ENCODE data around the gene WDR81. TPM values are rescaled to one million over a fixed set of nuclear protein-coding genes. Genes with fewer than 3 reads are reported as not detected.

The WDR81 gene
- total RNA-seq, 1 experiment from 2014 or later = 17.3 TPM

DNA sequence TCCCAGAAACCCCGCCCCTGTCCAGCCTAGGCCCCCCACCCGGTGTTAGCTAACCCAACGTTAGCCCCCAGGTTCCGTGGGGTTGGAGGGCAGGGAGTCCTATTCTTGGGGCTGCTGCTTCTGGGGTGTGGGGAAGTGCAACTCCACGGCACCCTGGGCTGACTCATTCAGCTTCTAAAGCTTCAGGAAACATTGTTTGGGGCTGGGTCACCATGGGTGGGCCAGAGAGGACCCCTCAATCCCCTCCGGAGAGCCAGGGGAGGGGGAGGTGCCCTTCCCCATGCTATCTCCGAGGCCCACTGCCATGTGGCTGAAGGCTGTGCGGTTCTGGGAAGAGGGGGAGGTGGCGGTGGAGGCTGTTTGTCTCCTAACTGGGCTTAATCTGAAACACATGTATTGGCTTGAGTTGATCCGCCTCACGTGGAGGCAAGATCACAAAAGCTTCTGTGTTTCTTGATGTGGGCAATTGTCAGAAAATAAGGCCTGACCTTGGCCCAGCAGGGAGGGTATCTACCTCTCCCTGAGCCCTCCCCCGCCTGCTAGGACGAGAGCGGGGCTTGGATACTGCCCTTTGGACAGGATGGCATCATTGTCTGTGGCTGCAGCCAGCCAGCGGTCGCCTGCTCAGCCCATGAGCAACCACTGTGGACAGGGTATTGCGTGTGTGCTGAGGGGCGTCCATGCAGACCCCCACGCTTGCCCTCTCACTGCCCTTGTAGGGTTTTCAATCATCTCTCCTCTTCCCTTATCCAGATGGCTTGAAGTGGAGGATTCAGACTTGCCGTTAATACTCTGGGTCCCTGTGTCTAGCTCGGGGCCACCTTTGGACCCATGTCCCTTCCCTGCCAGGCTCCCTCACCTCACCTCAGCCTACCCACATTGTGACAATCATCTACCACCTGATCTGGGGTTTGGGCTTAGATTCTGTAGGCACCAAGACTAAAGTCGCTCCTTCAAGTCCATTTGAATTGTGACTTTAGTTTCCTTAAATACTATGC is 38.7 kb downstream of the WDR81 start:
- no peaks in the 10 kb centered on the region for H3K9me3 ChIP-seq (ENCODE audit: control insufficient read depth in 1 of 2, insufficient read depth in 1 of 2, low read depth in 1 of 2, low read length in 2 of 2)
- H2AFZ ChIP-seq (ENCODE audit: low read depth, low read length, poor library complexity, severe bottlenecking) = no peak overlapping the region
- no peaks in the 10 kb centered on the region for H3K79me2 ChIP-seq (ENCODE audit: insufficient read depth, low read length)
- no peaks in the 10 kb centered on the region for H4K20me1 ChIP-seq (ENCODE audit: insufficient read depth)
- DNase-seq (ENCODE audit: low read depth, low spot score) (no peak), ATAC-seq (no peak; the same call in 1 of the 2 replicates)
- H3K9ac ChIP-seq (ENCODE audit: low read length) = no peak overlapping the region
- H3K27ac ChIP-seq (ENCODE audit: low read depth, low read length) = no peak overlapping the region
- H3K9me2 ChIP-seq (ENCODE audit: insufficient read depth) = no peaks in the 10 kb centered on the region
- RAD21 ChIA-PET (ENCODE audit: low non-redundant PET in 1 of 2, low total read pairs in 2 of 2, uncharacterized antibody in 2 of 2, unreplicated experiment in 2 of 2) = no interaction called here
- intact Hi-C loops (cut with micrococcal nuclease) = no loop called here
- H3K4me1 ChIP-seq (ENCODE audit: control insufficient read depth in 1 of 2, insufficient read depth in 2 of 2, low read length in 2 of 2) = peaks cover 2 to 16% of the 10 kb centered on the region in 2 experiments; a peak in 3 of 4 replicates
- BruUV-seq (replicated peaks) = no TSS peak
- H3K27me3 ChIP-seq (ENCODE audit: insufficient read depth, low read length) = no peaks in the 10 kb centered on the region
- no peak overlapping the region for H3K4me3 ChIP-seq (replicated peaks in 1 of 2; ENCODE audit: low read depth in 1 of 2, low read length in 2 of 2)
- CTCF ChIA-PET = interaction anchor here (0.9 kb wide), 1 partner anchor 42 kb away, joined by 3 read pairs; no protein-coding TSS in a partner anchor
- no peak for TF ChIP-seq ZFX (IDR thresholded peaks at IDR 0.05)
- no peak for TF ChIP-seq EGR1 (IDR thresholded peaks at IDR 0.05; ENCODE audit: low read depth)
- no peak for TF ChIP-seq ELF1 (IDR thresholded peaks at IDR 0.05; ENCODE audit: borderline replicate concordance, low read depth)
- TF ChIP-seq, protein P1, sequence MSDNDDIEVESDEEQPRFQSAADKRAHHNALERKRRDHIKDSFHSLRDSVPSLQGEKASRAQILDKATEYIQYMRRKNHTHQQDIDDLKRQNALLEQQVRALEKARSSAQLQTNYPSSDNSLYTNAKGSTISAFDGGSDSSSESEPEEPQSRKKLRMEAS (IDR thresholded peaks at IDR 0.05) = no peak
- no peak for TF ChIP-seq SRF (IDR thresholded peaks at IDR 0.05; ENCODE audit: low read depth)
- no peak for TF ChIP-seq ZNF274 (IDR thresholded peaks at IDR 0.05; ENCODE audit: low read depth, low read length)
- TF ChIP-seq CEBPB (IDR thresholded peaks at IDR 0.05; ENCODE audit: low read depth) = no peak
- POLR2A ChIA-PET = no interaction called here
- no peaks in the 10 kb centered on the region for H3K36me3 ChIP-seq (ENCODE audit: control insufficient read depth in 1 of 2, insufficient read depth in 2 of 2, low read length in 2 of 2)
- H3K4me2 ChIP-seq (ENCODE audit: low read length) = no peak overlapping the region

- no peaks in the 10 kb centered on the region for H3K79me2 ChIP-seq (ENCODE audit: insufficient read depth, low read length)
- no peak overlapping the region for H2AFZ ChIP-seq (ENCODE audit: low read depth, low read length, poor library complexity, severe bottlenecking)
- no TSS peak for BruUV-seq (replicated peaks)
- no peaks in the 10 kb centered on the region for H3K36me3 ChIP-seq (ENCODE audit: control insufficient read depth in 1 of 2, insufficient read depth in 2 of 2, low read length in 2 of 2)
- RAD21 ChIA-PET (ENCODE audit: low non-redundant PET in 1 of 2, low total read pairs in 2 of 2, uncharacterized antibody in 2 of 2, unreplicated experiment in 2 of 2) = interaction anchor here in 1 of 2 experiments (0.7 kb wide), 1 partner anchor 115 kb away, joined by 4 read pairs; no protein-coding TSS in a partner anchor
- ATAC-seq (no peak), DNase-seq (ENCODE audit: low read depth, low spot score) (no peak)
- peaks cover 2 to 16% of the 10 kb centered on the region in 2 experiments; a peak in 3 of 4 replicates for H3K4me1 ChIP-seq (ENCODE audit: control insufficient read depth in 1 of 2, insufficient read depth in 2 of 2, low read length in 2 of 2)
- H3K27ac ChIP-seq (ENCODE audit: low read depth, low read length) = no peak overlapping the region
- no peaks in the 10 kb centered on the region for H3K9me3 ChIP-seq (ENCODE audit: control insufficient read depth in 1 of 2, insufficient read depth in 1 of 2, low read depth in 1 of 2, low read length in 2 of 2)
- POLR2A ChIA-PET = no interaction called here
- intact Hi-C loops (cut with micrococcal nuclease) = no loop called here
- H3K9me2 ChIP-seq (ENCODE audit: insufficient read depth) = no peaks in the 10 kb centered on the region
- no peaks in the 10 kb centered on the region for H4K20me1 ChIP-seq (ENCODE audit: insufficient read depth)
- H3K9ac ChIP-seq (ENCODE audit: low read length) = no peak overlapping the region
- no peak overlapping the region for H3K4me3 ChIP-seq (replicated peaks in 1 of 2; ENCODE audit: low read depth in 1 of 2, low read length in 2 of 2)
- CTCF ChIA-PET = no interaction called here
- H3K4me2 ChIP-seq (ENCODE audit: low read length) = no peak overlapping the region
- no peaks in the 10 kb centered on the region for H3K27me3 ChIP-seq (ENCODE audit: insufficient read depth, low read length)
- TF ChIP-seq FOSL1 (IDR thresholded peaks at IDR 0.05; ENCODE audit: low read depth) = no peak
- TF ChIP-seq JUND (IDR thresholded peaks at IDR 0.05) = no peak
- TF ChIP-seq REST (IDR thresholded peaks at IDR 0.05; ENCODE audit: low read depth) = no peak
- TF ChIP-seq POLR2AphosphoS5 (IDR thresholded peaks at IDR 0.05; ENCODE audit: low read depth, low read length) = no peak
- no peak for TF ChIP-seq CEBPB (IDR thresholded peaks at IDR 0.05; ENCODE audit: low read depth)
- no peak for TF ChIP-seq CTCF (IDR thresholded peaks at IDR 0.05 in 2 of 3, conservative IDR thresholded peaks at IDR 0.05 in 1 of 3; ENCODE audit: borderline replicate concordance in 1 of 3, insufficient read depth in 1 of 3, low read depth in 2 of 3, low read length in 2 of 3)
- no peak for TF ChIP-seq YY1 (IDR thresholded peaks at IDR 0.05; ENCODE audit: extremely low read depth, insufficient replicate concordance, low read depth, low read length)
- no peak for TF ChIP-seq RAD21 (IDR thresholded peaks at IDR 0.05; ENCODE audit: low read depth)
These were observed 39.8 kb downstream of the WDR81 start for GRCh38 chr17:1764284-1764683.
